Frontal cortex (tissue), 4 donors: ENCODE measurements around the gene TIGD6. TPM values are rescaled to one million over a fixed set of nuclear protein-coding genes. Genes with fewer than 3 reads are reported as not detected.
"Not testable (repeated sequence)": the region's sequence is repeated elsewhere in the genome, so short reads cannot be mapped to it uniquely, and the experiment has no call there.

Experiments used
- DNase-seq, 2 donors: peaks; one replicate each; pipeline ENCODE4 v3.0.0; 2012; ENCODE audit warnings: low spot score in 2 of 2
- FAIRE-seq: peaks from 2 replicates; lab custom pipeline; 2012; peaks lifted over from hg19 to GRCh38; lab: Jason Lieb, UNC
- total RNA-seq: library from RNA; depleted of rRNA; stranded (reverse); fragments of >200 nt; gene quantifications from one replicate; pipeline ENCODE4 v1.2.3, GENCODE V29; 2014
- donor health status: control.
- donor health status: control.
- donor health status: control.

Gene TIGD6
- total RNA-seq, 1 donor from 2014 or later: 4.1 TPM

- DNase-seq (no peak), FAIRE-seq (no peak)
Measured at GRCh38 chr5:149948993-149949392, 51.5 kb downstream of the TIGD6 start.

- FAIRE-seq (no peak), DNase-seq (no peak)
Measured at GRCh38 chr5:149946118-149946517, 54.3 kb downstream of the TIGD6 start.

- DNase-seq (no peak), FAIRE-seq (no peak)
Measured at GRCh38 chr5:149944666-149945065, 55.8 kb downstream of the TIGD6 start, which contains the start of gene PDE6A. PDE6A (minus strand) TSS chr5:149944793; CDS start chr5:149944673, 120 bp downstream.

GRCh38 chr5:149943177-149943949, 57.1 kb downstream of the TIGD6 start:
- DNase-seq, FAIRE-seq: not testable (repeated sequence)

Other genes with a start within 250 kb of the TIGD6 start
- gene PDE6A, start 55.9 kb downstream of the TIGD6 start, total RNA-seq: not detected
- gene SLC26A2, start 39.9 kb downstream of the TIGD6 start, total RNA-seq: 16.3 TPM
- gene HMGXB3, start 85 bp upstream of the TIGD6 start, total RNA-seq: 21.2 TPM
- 5.3 TPM for gene CSF1R, start 85.9 kb upstream of the TIGD6 start, total RNA-seq
- 12.2 TPM for gene PDGFRB, start 155.2 kb upstream of the TIGD6 start, total RNA-seq
- gene CDX1, start 166.1 kb upstream of the TIGD6 start, total RNA-seq: not detected
- gene SLC6A7, start 189.4 kb upstream of the TIGD6 start, total RNA-seq: 2.9 TPM